Tibial artery (tissue), 4 donors: ENCODE results near the gene OR6N1.

Source experiments
- DNase-seq, 2 donors: peaks; one replicate each; pipeline ENCODE4 v3.0.0-alpha.2; 2019
- H3K27ac ChIP-seq, 2 donors: fragments of 200-600 bp; sonication (generic) in 1 of 2; 1 replicate in 1 of 2; 2 replicates in 1 of 2; pipeline ENCODE4 v1.5.1; 2018 to 2019; ENCODE audit warnings: mild to moderate bottlenecking in 1 of 2
- H3K27me3 ChIP-seq, 2 donors: fragments of 200-600 bp; sonication (generic) in 1 of 2; one replicate each; pipeline versions ENCODE4 v1.5.1 to v1.6.0; 2016 to 2019
- H3K36me3 ChIP-seq, 3 donors: fragments of 200-600 bp; sonication (generic) in 2 of 3; one replicate each; pipeline ENCODE4 v1.5.1; 2016 to 2019; ENCODE audit warnings: mild to moderate bottlenecking in 2 of 3
- H3K4me1 ChIP-seq, 4 donors: fragments of 200-600 bp; sonication (generic) in 2 of 4; 1 replicate in 3 of 4; 2 replicates in 1 of 4; pipeline ENCODE4 v1.5.1; 2016 to 2019
- H3K4me3 ChIP-seq, 2 donors: fragments of 200-600 bp; sonication (generic) in 1 of 2; 1 replicate in 1 of 2; 2 replicates in 1 of 2; pipeline ENCODE4 v1.5.1; 2018 to 2019; ENCODE audit warnings: mild to moderate bottlenecking in 2 of 2
- H3K9me3 ChIP-seq, 3 donors: fragments of 200-600 bp; sonication (generic) in 1 of 3; one replicate each; pipeline ENCODE4 v1.5.1; 2016 to 2019
- CTCF ChIP-seq, 2 experiments: fragments of 200-600 bp in 1 of 2; fragments of 450-650 bp in 1 of 2; IDR thresholded peaks; one replicate each; pipeline ENCODE4 v1.5.1; 2017 to 2019; ENCODE audit warnings: antibody characterized with exemption in 2 of 2, mild to moderate bottlenecking in 1 of 2, moderate library complexity in 1 of 2
- intact Hi-C: fragments of 100-400 bp; cut with DNase I; formaldehyde crosslinking; loops from one replicate; pipeline ENCODE4 v1.15.0; 2023; ENCODE audit warnings: low total_unique reads

The OR6N1 gene

GRCh38 chr1:158806916-158807536 is 35.0 kb upstream of the OR6N1 start:
- Histone ChIP-seq H3K27ac (no peak overlapping the region), H3K9me3 (no peaks in the 10 kb centered on the region), H3K27me3 (no peaks in the 10 kb centered on the region), H3K36me3 (no peaks in the 10 kb centered on the region), H3K4me1 (peaks cover 0 to 6% (median 0%) of the 10 kb centered on the region in 4 donors), H3K4me3 (no peak overlapping the region)
- intact Hi-C loops: no loop called here
- no peak for DNase-seq
- no peak for TF ChIP-seq CTCF (IDR thresholded peaks at IDR 0.05)

GRCh38 chr1:158803678-158804077 is 31.7 kb upstream of the OR6N1 start:
- peaks cover 0 to 6% (median 0%) of the 10 kb centered on the region in 4 donors for H3K4me1 ChIP-seq
- H3K9me3 ChIP-seq: no peaks in the 10 kb centered on the region
- no peak for DNase-seq
- no peak overlapping the region for H3K27ac ChIP-seq
- no peaks in the 10 kb centered on the region for H3K36me3 ChIP-seq
- no peaks in the 10 kb centered on the region for H3K27me3 ChIP-seq
- TF ChIP-seq CTCF (IDR thresholded peaks at IDR 0.05): no peak
- no peak overlapping the region for H3K4me3 ChIP-seq
- intact Hi-C loops: no loop called here

GRCh38 chr1:158801396-158801795 is 29.4 kb upstream of the OR6N1 start:
- intact Hi-C loops: no loop called here
- Histone ChIP-seq H3K4me1 (no peaks in the 10 kb centered on the region), H3K9me3 (no peaks in the 10 kb centered on the region), H3K36me3 (no peaks in the 10 kb centered on the region), H3K27ac (no peak overlapping the region), H3K4me3 (no peak overlapping the region), H3K27me3 (no peaks in the 10 kb centered on the region)
- no peak for TF ChIP-seq CTCF (IDR thresholded peaks at IDR 0.05)
- no peak for DNase-seq

GRCh38 chr1:158800526-158800925 is 28.5 kb upstream of the OR6N1 start:
- Histone ChIP-seq H3K27ac (no peak overlapping the region), H3K4me1 (no peaks in the 10 kb centered on the region), H3K4me3 (no peak overlapping the region), H3K36me3 (no peaks in the 10 kb centered on the region), H3K27me3 (no peaks in the 10 kb centered on the region), H3K9me3 (no peaks in the 10 kb centered on the region)
- no peak for DNase-seq
- no peak for TF ChIP-seq CTCF (IDR thresholded peaks at IDR 0.05)
- intact Hi-C loops: no loop called here

- no peaks in the 10 kb centered on the region for H3K27me3 ChIP-seq
- DNase-seq: no peak
- H3K27ac ChIP-seq: no peak overlapping the region
- H3K9me3 ChIP-seq: no peaks in the 10 kb centered on the region
- intact Hi-C loops: no loop called here
- no peaks in the 10 kb centered on the region for H3K36me3 ChIP-seq
- no peak for TF ChIP-seq CTCF (IDR thresholded peaks at IDR 0.05)
- H3K4me1 ChIP-seq: no peaks in the 10 kb centered on the region
- no peak overlapping the region for H3K4me3 ChIP-seq
Observed at GRCh38 chr1:158799689-158800088, 27.7 kb upstream of the OR6N1 start.

- Histone ChIP-seq H3K4me3 (no peak overlapping the region), H3K9me3 (no peaks in the 10 kb centered on the region), H3K4me1 (no peaks in the 10 kb centered on the region), H3K36me3 (no peaks in the 10 kb centered on the region), H3K27me3 (no peaks in the 10 kb centered on the region), H3K27ac (no peak overlapping the region)
- TF ChIP-seq CTCF (IDR thresholded peaks at IDR 0.05): no peak
- intact Hi-C loops: no loop called here
- no peak for DNase-seq
Observed at GRCh38 chr1:158798531-158798930, 26.5 kb upstream of the OR6N1 start.
